DMS153 treated with DMSO at 0.1 percent for 48 hours (cell line): ENCODE results near the gene RUNDC1.

Experiments used
- DNase-seq: peaks from one replicate; lab custom pipeline; 2025; ENCODE audit not compliant: unreplicated experiment; lab: John Stamatoyannopoulos, UW

Gene RUNDC1

DNA sequence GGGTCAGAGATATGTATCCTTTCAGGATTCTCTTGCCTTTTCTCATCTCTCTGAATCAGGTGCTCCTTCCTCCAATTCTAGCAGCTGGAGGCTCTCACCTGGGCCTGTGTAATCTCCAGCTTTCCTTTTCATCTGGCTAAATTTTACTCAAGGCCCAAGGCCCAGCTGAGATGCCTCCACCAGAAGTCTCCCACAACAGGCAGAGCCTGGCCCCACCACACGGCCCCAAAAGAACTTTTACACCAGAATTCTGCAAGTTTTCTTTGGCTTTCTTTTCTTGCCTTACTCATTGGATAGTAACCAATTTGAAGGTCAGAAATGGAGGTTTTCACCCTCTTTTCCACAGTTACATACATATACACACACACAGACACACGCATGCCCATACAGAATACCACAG is 59.3 kb downstream of the RUNDC1 start:
- DNase-seq = no peak

DNA sequence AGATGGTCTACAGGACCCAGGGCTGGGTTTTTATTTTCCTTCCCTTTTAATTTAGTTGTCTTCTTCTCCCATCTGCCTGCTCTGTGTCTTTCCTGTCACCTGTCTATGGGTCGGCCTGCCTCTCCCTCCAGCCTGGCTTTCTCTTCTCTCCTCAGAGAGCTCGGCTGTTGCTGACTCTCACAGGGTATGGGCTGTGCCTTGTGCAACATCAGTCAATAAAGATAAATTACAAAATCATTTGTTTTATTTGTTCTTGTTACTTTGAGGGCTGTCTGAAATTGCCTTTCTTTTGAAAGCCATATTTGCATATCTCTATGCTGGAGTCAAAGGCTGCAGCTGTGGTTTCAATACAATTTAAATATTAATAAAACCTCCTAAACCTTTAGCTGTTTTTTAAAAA is 60.3 kb downstream of the RUNDC1 start:
- no peak for DNase-seq

DNA sequence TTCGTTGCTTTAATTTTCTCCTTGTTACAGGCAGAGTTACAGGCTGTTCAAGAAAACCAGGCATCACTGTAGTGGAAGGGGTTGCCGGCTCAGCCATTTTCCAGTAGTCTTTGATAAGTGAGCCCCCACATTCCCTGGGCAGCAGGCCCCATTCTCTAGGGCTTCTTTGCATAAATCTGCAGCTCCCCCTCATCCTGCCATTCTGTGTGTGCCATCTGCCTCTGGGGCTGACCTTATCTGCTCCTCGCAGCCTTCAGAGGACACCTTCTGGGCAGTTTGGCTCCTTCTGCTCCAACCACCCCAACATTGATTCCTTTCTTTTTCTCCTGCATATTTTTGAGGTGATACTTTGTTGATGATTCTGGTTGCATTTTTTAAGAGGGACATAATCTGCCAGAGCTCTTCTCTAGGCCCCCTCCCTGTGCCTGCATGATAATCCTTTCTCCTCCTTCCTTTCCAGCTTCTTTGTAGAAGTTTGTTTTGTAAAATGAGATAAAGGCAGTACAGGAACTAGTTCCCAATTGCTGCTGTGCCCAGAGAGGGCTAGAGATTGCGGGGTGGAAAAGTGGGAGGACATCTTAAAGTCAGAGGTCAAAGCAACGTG is 61.8 kb downstream of the RUNDC1 start:
- no peak for DNase-seq
